SK-N-SH (cell line): ENCODE measurements around the gene ASB18. TPM values are rescaled to one million over a fixed set of nuclear protein-coding genes. Genes with fewer than 3 reads are reported as not detected.

Experiments used
- CTCF ChIA-PET: fragments of 300-600, 350-600 bp; formaldehyde crosslinking; extraction: SDS; loops from one replicate; lab custom pipeline; 2021; lab: Yijun Ruan, JAX
- POLR2A ChIA-PET: fragments of 350-600 bp; sonication (Branson Sonifier 250); formaldehyde crosslinking; extraction: SDS; loops from one replicate; lab custom pipeline; 2020; ENCODE audit warnings: antibody characterized with exemption, inconsistent platforms; lab: Yijun Ruan, JAX
- DNase-seq: peaks from one replicate; pipeline ENCODE4 v3.0.0; 2012
- H2AFZ ChIP-seq: fragments of 200-600 bp; sonication (generic); 2 replicates; pipeline ENCODE4 v1.8.1; 2016; ENCODE audit warnings: antibody characterized with exemption, mild to moderate bottlenecking, low read depth
- H3F3A ChIP-seq: fragments of 200-600 bp; sonication (generic); replicated peaks from 2 replicates; pipeline ENCODE3; 2016; ENCODE audit warnings: antibody characterized with exemption, mild to moderate bottlenecking; ENCODE audit not compliant: insufficient read depth
- H3K27ac ChIP-seq, 2 experiments: fragments of 200-500 bp in 1 of 2; fragments of 200-600 bp in 1 of 2; sonication (Bioruptor generic) in 1 of 2; sonication (generic), shearing (Covaris generic) in 1 of 2; 2 replicates each; pipeline versions ENCODE4 v1.5.1 to v1.6.1; 2014 to 2016; ENCODE audit warnings: low read depth in 2 of 2, inconsistent platforms in 1 of 2, low read length in 1 of 2, mild to moderate bottlenecking in 1 of 2, mixed read lengths in 1 of 2
- H3K27me3 ChIP-seq: fragments of 200-600 bp; sonication (generic), shearing (Covaris generic); 2 replicates; pipeline ENCODE4 v1.6.1; 2016; ENCODE audit warnings: mixed run types; ENCODE audit not compliant: insufficient read depth
- H3K36me3 ChIP-seq, 2 experiments: fragments of 200-500 bp in 1 of 2; fragments of 200-600 bp in 1 of 2; sonication (Bioruptor generic) in 1 of 2; sonication (generic) in 1 of 2; replicated peaks in 1 of 2; 2 replicates each; pipeline versions ENCODE3 to v1.5.1; 2014 to 2016; ENCODE audit warnings: low read length in 1 of 2, mild to moderate bottlenecking in 1 of 2; ENCODE audit not compliant: insufficient read depth in 2 of 2, control insufficient read depth in 1 of 2
- H3K4me1 ChIP-seq, 2 experiments: fragments of 200-500 bp in 1 of 2; fragments of 200-600 bp in 1 of 2; sonication (Bioruptor generic) in 1 of 2; sonication (generic), shearing (Covaris generic) in 1 of 2; 2 replicates each; pipeline versions ENCODE4 v1.5.1 to v1.6.1; 2014 to 2016; ENCODE audit warnings: low read depth in 1 of 2, low read length in 1 of 2, mixed run types in 1 of 2; ENCODE audit not compliant: insufficient read depth in 2 of 2, control insufficient read depth in 1 of 2
- H3K4me2 ChIP-seq: fragments of 200-600 bp; sonication (generic), shearing (Covaris generic); 2 replicates; pipeline ENCODE4 v1.6.1; 2017; ENCODE audit warnings: mixed run types
- H3K4me3 ChIP-seq, 2 experiments: fragments of 200-500 bp in 1 of 2; fragments of 200-600 bp in 1 of 2; sonication (Bioruptor generic) in 1 of 2; sonication (generic), shearing (Covaris generic) in 1 of 2; 2 replicates each; pipeline versions ENCODE4 v1.5.1 to v1.8.1; 2014 to 2016; ENCODE audit warnings: low read depth in 2 of 2, inconsistent platforms in 1 of 2, low read length in 1 of 2, mild to moderate bottlenecking in 1 of 2, mixed read lengths in 1 of 2, moderate library complexity in 1 of 2
- H3K79me2 ChIP-seq: fragments of 200-600 bp; sonication (generic); 2 replicates; pipeline ENCODE4 v1.8.1; 2017; ENCODE audit warnings: mild to moderate bottlenecking; ENCODE audit not compliant: insufficient read depth
- H3K9ac ChIP-seq: fragments of 200-600 bp; sonication (generic); 2 replicates; pipeline ENCODE4 v1.6.1; 2017; ENCODE audit warnings: mixed run types
- H3K9me2 ChIP-seq: fragments of 200-600 bp; sonication (generic); 2 replicates; pipeline ENCODE4 v1.6.1; 2017; ENCODE audit warnings: mixed run types
- H3K9me3 ChIP-seq: fragments of 200-600 bp; sonication (generic); 2 replicates; pipeline ENCODE4 v1.6.1; 2017; ENCODE audit warnings: mixed run types, mild to moderate bottlenecking, moderate library complexity
- H4K20me1 ChIP-seq: fragments of 200-600 bp; sonication (generic); 2 replicates; pipeline ENCODE4 v1.6.1; 2017; ENCODE audit warnings: mild to moderate bottlenecking, mixed run types; ENCODE audit not compliant: insufficient read depth
- CHD2 ChIP-seq: fragments of 150-350 bp; IDR thresholded peaks from 2 replicates; pipeline ENCODE4 v1.6.1; 2018; ENCODE audit warnings: low read length; ENCODE audit not compliant: partially characterized antibody
- ELF1 ChIP-seq: IDR thresholded peaks from 2 replicates; pipeline ENCODE4 v1.4.0; 2012
- EZH2phosphoT487 ChIP-seq: fragments of 200-600 bp; sonication (generic); IDR thresholded peaks from 2 replicates; pipeline ENCODE4 v1.6.1; 2017; ENCODE audit warnings: low read depth, mixed run types, mild to moderate bottlenecking, antibody characterized with exemption, moderate library complexity, borderline replicate concordance
- FOXM1 ChIP-seq: IDR thresholded peaks from 2 replicates; pipeline ENCODE4 v1.4.0; 2012; ENCODE audit warnings: low read depth, mild to moderate bottlenecking
- MEF2A ChIP-seq: IDR thresholded peaks from 2 replicates; pipeline ENCODE4 v1.4.0; 2012; ENCODE audit warnings: low read depth, borderline replicate concordance
- MXI1 ChIP-seq: IDR thresholded peaks from 2 replicates; pipeline ENCODE4 v1.6.1; 2012; ENCODE audit warnings: mild to moderate bottlenecking, low read depth, low read length, improper control_type of control experiment
- PBX3 ChIP-seq: IDR thresholded peaks from 2 replicates; pipeline ENCODE4; 2012
- POLR2AphosphoS5 ChIP-seq: IDR thresholded peaks from 2 replicates; pipeline ENCODE4 v1.6.1; 2012; ENCODE audit warnings: low read depth, low read length
- RAD21 ChIP-seq: IDR thresholded peaks from 2 replicates; pipeline ENCODE4 v1.6.1; 2012; ENCODE audit warnings: mild to moderate bottlenecking, low read length
- RFX5 ChIP-seq: IDR thresholded peaks from 2 replicates; pipeline ENCODE4 v1.6.1; 2012; ENCODE audit warnings: mild to moderate bottlenecking, improper control_type of control experiment, low read length
- TCF12 ChIP-seq: IDR thresholded peaks from 2 replicates; pipeline ENCODE4 v1.4.0; 2012
- TEAD4 ChIP-seq: IDR thresholded peaks from 2 replicates; pipeline ENCODE4 v1.4.0; 2012; ENCODE audit warnings: mild to moderate bottlenecking, borderline replicate concordance; ENCODE audit not compliant: insufficient read depth
- ZBTB33 ChIP-seq: IDR thresholded peaks from 2 replicates; pipeline ENCODE4 v1.4.0; 2012; ENCODE audit warnings: low read depth, borderline replicate concordance
- WGBS: methylation state at CpG from one replicate; pipeline ENCODE4 v1.1.6; 2017; ENCODE audit warnings: low lambda C conversion rate; 5-methylcytosine and 5-hydroxymethylcytosine counted together
- polyA plus RNA-seq, 3 experiments: library from polyadenylated mRNA; depleted of rRNA; stranded (reverse); fragments of >200 nt; gene quantifications; 2 replicates each; pipeline ENCODE4 v1.2.3, GENCODE V29; 2012
- TF ChIP-seq, protein P1 (sequence below): IDR thresholded peaks from 2 replicates; pipeline ENCODE4 v1.6.1; 2012; ENCODE audit warnings: mild to moderate bottlenecking, low read depth, low read length, moderate library complexity
- TF ChIP-seq, protein P2 (sequence below): fragments of 150-350 bp; IDR thresholded peaks from 2 replicates; pipeline ENCODE4 v1.6.1; 2016; ENCODE audit warnings: mild to moderate bottlenecking, low read depth, low read length

Gene ASB18
- polyA plus RNA-seq, 1 of the 3 experiments (the other 2 are of a cell fraction) = not detected

- Histone ChIP-seq H3K27me3 (no peaks in the 10 kb centered on the region), H3K4me3 (no peak overlapping the region), H3K9me3 (no peaks in the 10 kb centered on the region), H3K79me2 (no peaks in the 10 kb centered on the region), H3K4me2 (no peak overlapping the region), H3K36me3 (no peaks in the 10 kb centered on the region), H4K20me1 (no peaks in the 10 kb centered on the region), H3F3A (no peaks in the 10 kb centered on the region), H3K9ac (no peak overlapping the region), H3K4me1 (no peaks in the 10 kb centered on the region; a peak in 1 of 4 replicates), H2AFZ (no peak overlapping the region), H3K27ac (no peak overlapping the region), H3K9me2 (no peaks in the 10 kb centered on the region)
- POLR2A ChIA-PET = no interaction called here
- WGBS = 82% methylated on average over 7 of the region's 7 CpGs
- DNase-seq = no peak
- TF ChIP-seq RAD21 = no peak
- TF ChIP-seq RFX5 = no peak
- TF ChIP-seq TCF12 = no peak
- no peak for TF ChIP-seq FOXM1
- no peak for TF ChIP-seq CHD2
- TF ChIP-seq, protein P1, sequence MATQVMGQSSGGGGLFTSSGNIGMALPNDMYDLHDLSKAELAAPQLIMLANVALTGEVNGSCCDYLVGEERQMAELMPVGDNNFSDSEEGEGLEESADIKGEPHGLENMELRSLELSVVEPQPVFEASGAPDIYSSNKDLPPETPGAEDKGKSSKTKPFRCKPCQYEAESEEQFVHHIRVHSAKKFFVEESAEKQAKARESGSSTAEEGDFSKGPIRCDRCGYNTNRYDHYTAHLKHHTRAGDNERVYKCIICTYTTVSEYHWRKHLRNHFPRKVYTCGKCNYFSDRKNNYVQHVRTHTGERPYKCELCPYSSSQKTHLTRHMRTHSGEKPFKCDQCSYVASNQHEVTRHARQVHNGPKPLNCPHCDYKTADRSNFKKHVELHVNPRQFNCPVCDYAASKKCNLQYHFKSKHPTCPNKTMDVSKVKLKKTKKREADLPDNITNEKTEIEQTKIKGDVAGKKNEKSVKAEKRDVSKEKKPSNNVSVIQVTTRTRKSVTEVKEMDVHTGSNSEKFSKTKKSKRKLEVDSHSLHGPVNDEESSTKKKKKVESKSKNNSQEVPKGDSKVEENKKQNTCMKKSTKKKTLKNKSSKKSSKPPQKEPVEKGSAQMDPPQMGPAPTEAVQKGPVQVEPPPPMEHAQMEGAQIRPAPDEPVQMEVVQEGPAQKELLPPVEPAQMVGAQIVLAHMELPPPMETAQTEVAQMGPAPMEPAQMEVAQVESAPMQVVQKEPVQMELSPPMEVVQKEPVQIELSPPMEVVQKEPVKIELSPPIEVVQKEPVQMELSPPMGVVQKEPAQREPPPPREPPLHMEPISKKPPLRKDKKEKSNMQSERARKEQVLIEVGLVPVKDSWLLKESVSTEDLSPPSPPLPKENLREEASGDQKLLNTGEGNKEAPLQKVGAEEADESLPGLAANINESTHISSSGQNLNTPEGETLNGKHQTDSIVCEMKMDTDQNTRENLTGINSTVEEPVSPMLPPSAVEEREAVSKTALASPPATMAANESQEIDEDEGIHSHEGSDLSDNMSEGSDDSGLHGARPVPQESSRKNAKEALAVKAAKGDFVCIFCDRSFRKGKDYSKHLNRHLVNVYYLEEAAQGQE = no peak
- no peak for TF ChIP-seq POLR2AphosphoS5
- TF ChIP-seq ELF1 = no peak
- no peak for TF ChIP-seq TEAD4
- no peak for TF ChIP-seq ZBTB33
- no peak for TF ChIP-seq PBX3
- TF ChIP-seq MEF2A = no peak
- TF ChIP-seq MXI1 = no peak
- TF ChIP-seq EZH2phosphoT487 = no peak
- TF ChIP-seq, protein P2, sequence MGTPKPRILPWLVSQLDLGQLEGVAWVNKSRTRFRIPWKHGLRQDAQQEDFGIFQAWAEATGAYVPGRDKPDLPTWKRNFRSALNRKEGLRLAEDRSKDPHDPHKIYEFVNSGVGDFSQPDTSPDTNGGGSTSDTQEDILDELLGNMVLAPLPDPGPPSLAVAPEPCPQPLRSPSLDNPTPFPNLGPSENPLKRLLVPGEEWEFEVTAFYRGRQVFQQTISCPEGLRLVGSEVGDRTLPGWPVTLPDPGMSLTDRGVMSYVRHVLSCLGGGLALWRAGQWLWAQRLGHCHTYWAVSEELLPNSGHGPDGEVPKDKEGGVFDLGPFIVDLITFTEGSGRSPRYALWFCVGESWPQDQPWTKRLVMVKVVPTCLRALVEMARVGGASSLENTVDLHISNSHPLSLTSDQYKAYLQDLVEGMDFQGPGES = no peak
- CTCF ChIA-PET = no interaction called here
These were observed 117.8 kb downstream of the ASB18 start for GRCh38 chr2:236146436-236146835.
